ENCODE data around the gene TSPAN7. TPM values are rescaled to one million over a fixed set of nuclear protein-coding genes. Genes with fewer than 3 reads are reported as not detected.

TSPAN7 gene
- total RNA-seq, 1 donor from 2014 or later, result 2.0 TPM

DNA sequence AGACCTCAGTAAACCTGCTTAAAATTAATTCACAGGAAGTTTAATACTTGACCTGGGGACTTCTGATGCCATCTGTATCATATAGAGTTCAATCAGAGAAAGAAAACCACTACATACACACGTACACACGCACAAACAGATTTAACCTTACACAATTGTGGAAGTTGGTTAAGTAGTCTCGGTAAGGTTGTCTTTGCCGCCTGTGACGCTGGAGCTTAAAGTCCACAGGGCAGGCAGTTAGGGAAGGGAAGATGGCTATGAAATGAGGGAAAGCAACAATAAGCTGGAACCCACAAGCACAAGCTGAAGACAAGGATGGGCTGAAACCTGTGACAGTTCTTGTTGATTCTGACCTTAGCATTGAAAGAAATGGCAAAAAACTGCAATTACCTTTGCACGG, 41.7 kb upstream of the TSPAN7 start:
- no peak overlapping the region for H3K4me3 ChIP-seq (ENCODE audit: low read depth, low read length)
- TF ChIP-seq, protein P1, sequence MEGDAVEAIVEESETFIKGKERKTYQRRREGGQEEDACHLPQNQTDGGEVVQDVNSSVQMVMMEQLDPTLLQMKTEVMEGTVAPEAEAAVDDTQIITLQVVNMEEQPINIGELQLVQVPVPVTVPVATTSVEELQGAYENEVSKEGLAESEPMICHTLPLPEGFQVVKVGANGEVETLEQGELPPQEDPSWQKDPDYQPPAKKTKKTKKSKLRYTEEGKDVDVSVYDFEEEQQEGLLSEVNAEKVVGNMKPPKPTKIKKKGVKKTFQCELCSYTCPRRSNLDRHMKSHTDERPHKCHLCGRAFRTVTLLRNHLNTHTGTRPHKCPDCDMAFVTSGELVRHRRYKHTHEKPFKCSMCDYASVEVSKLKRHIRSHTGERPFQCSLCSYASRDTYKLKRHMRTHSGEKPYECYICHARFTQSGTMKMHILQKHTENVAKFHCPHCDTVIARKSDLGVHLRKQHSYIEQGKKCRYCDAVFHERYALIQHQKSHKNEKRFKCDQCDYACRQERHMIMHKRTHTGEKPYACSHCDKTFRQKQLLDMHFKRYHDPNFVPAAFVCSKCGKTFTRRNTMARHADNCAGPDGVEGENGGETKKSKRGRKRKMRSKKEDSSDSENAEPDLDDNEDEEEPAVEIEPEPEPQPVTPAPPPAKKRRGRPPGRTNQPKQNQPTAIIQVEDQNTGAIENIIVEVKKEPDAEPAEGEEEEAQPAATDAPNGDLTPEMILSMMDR (IDR thresholded peaks at IDR 0.05; ENCODE audit: insufficient read depth, low read length, poor library complexity, severe bottlenecking), result no peak
- no peaks in the 10 kb centered on the region for H3K27me3 ChIP-seq (ENCODE audit: control insufficient read depth, insufficient read depth, low read length)
- DNase-seq (ENCODE audit: low read depth), result no peak
- no peaks in the 10 kb centered on the region for H3K36me3 ChIP-seq (ENCODE audit: control insufficient read depth, insufficient read depth, low read length)

DNA sequence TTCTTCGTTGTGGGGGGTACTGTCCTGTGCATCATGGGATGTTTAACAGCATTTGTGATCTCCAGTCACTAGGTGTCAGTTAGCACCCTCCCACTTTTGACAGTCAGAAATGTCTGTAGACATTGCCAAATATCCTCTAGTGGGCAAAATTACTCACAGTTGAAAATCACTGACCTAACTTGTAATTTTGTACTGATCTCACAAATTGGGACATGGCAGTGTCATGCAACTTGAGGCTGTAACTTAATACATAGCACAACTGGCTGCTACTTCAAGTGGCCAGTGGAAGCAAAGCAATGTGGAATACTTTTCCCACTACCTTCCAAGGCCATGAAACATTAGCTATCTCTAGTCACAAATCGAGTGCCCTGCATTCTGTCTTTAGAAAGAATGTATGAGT, 23.2 kb upstream of the TSPAN7 start:
- TF ChIP-seq, protein P1 (IDR thresholded peaks at IDR 0.05; ENCODE audit: insufficient read depth, low read length, poor library complexity, severe bottlenecking), result no peak
- Histone ChIP-seq H3K27me3 (ENCODE audit: control insufficient read depth, insufficient read depth, low read length) (no peaks in the 10 kb centered on the region), H3K36me3 (ENCODE audit: control insufficient read depth, insufficient read depth, low read length) (no peaks in the 10 kb centered on the region), H3K4me3 (ENCODE audit: low read depth, low read length) (no peak overlapping the region)
- DNase-seq (ENCODE audit: low read depth), result no peak

DNA sequence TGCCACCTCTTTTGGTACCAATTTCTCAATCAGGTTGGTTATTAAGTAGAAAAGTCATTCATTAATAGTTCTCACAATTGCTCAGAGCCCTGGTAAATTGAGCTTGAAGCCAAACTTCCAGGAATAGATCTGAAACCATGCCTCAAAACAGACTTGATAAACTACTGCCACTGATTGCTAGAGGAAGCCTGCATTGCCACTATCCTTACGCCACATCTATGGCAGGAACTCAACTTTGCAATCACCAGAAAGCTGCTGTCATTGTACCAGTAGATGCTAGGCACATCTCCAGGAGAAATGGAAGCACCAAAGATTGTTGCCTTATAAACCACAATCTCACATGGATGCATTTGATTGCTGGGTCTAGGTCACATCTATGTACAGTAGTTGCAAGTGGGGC, 21.6 kb upstream of the TSPAN7 start:
- no peak for DNase-seq (ENCODE audit: low read depth)
- Histone ChIP-seq H3K4me3 (ENCODE audit: low read depth, low read length) (no peak overlapping the region), H3K36me3 (ENCODE audit: control insufficient read depth, insufficient read depth, low read length) (no peaks in the 10 kb centered on the region), H3K27me3 (ENCODE audit: control insufficient read depth, insufficient read depth, low read length) (no peaks in the 10 kb centered on the region)
- TF ChIP-seq, protein P1 (IDR thresholded peaks at IDR 0.05; ENCODE audit: insufficient read depth, low read length, poor library complexity, severe bottlenecking), result no peak

DNA sequence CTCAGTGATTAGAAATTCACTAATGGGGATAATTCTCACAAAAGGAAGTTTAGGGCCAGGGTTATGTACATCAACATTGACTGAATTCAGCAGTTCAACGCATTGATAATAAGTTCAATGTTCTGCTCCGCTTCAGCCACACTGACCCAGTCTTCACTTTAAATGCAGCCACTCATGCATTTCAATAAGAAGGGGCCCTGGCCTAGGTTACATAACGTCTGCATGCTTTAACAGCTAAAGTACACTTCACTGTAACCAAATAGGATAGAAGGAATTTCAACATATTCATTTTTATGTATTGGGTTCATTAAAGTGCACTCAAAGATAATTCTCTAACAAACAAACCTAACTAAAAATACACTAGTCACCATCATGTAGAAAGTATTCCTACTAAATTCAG, 12.8 kb upstream of the TSPAN7 start:
- no peak overlapping the region for H3K4me3 ChIP-seq (ENCODE audit: low read depth, low read length)
- no peak for DNase-seq (ENCODE audit: low read depth)
- TF ChIP-seq, protein P1 (IDR thresholded peaks at IDR 0.05; ENCODE audit: insufficient read depth, low read length, poor library complexity, severe bottlenecking), result no peak
- H3K36me3 ChIP-seq (ENCODE audit: control insufficient read depth, insufficient read depth, low read length), result no peaks in the 10 kb centered on the region
- no peaks in the 10 kb centered on the region for H3K27me3 ChIP-seq (ENCODE audit: control insufficient read depth, insufficient read depth, low read length)

DNA sequence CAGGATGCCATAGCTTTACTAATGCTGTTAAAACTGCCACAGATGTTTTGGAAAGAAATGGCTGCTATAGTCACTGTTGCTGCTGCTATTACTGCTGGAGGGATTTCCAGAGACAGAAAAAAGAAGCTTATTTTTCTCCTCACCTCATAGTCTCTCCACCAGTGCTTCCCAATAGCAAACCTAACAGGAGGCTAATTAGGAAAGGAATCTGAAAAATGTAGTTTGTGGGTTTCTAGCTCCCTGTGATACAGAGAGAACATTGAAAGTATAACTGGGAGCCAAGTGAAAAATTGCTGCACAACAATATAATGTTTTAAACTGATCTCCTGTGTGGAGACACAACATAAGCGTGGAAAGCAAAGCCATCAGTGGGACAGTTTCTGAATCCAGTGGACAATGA, 8.6 kb upstream of the TSPAN7 start:
- Histone ChIP-seq H3K27me3 (ENCODE audit: control insufficient read depth, insufficient read depth, low read length) (no peaks in the 10 kb centered on the region), H3K36me3 (ENCODE audit: control insufficient read depth, insufficient read depth, low read length) (no peaks in the 10 kb centered on the region), H3K4me3 (ENCODE audit: low read depth, low read length) (no peak overlapping the region)
- DNase-seq (ENCODE audit: low read depth), result no peak
- TF ChIP-seq, protein P1 (IDR thresholded peaks at IDR 0.05; ENCODE audit: insufficient read depth, low read length, poor library complexity, severe bottlenecking), result no peak

DNA sequence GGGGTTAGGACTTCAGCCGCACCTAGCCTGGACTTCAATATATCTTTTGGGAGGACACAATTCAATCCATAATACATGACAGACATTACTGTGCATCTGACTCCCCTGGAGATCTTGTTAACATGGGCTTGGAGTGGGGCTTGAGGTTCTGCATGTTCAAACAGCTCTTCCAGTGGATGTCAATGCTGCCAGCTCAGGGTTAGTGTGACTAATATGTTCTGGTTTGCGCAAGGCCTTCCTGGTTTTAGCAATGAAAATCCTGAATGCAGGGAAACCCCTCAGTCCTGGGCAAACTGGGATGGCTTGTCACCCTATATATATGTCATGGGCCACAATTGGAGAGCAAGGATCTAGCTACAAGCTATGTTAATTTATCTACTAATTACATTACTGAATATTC, 2.7 kb upstream of the TSPAN7 start:
- TF ChIP-seq, protein P1 (IDR thresholded peaks at IDR 0.05; ENCODE audit: insufficient read depth, low read length, poor library complexity, severe bottlenecking), result no peak
- Histone ChIP-seq H3K4me3 (ENCODE audit: low read depth, low read length) (no peak overlapping the region), H3K27me3 (ENCODE audit: control insufficient read depth, insufficient read depth, low read length) (no peaks in the 10 kb centered on the region), H3K36me3 (ENCODE audit: control insufficient read depth, insufficient read depth, low read length) (no peaks in the 10 kb centered on the region)
- DNase-seq (ENCODE audit: low read depth), result no peak

Data from kidney epithelial cell (primary cell).